HG03469 (cell line): ENCODE measurements around the gene PIP4K2A.

Experiments
- ATAC-seq: cut with Tn5 transposase; IDR thresholded peaks from one replicate; pipeline ENCODE4 v1.9.1; 2021; ENCODE audit warnings: mild to moderate bottlenecking, moderate library complexity, moderate number of reproducible peaks; ENCODE audit not compliant: unreplicated experiment

PIP4K2A gene

DNA sequence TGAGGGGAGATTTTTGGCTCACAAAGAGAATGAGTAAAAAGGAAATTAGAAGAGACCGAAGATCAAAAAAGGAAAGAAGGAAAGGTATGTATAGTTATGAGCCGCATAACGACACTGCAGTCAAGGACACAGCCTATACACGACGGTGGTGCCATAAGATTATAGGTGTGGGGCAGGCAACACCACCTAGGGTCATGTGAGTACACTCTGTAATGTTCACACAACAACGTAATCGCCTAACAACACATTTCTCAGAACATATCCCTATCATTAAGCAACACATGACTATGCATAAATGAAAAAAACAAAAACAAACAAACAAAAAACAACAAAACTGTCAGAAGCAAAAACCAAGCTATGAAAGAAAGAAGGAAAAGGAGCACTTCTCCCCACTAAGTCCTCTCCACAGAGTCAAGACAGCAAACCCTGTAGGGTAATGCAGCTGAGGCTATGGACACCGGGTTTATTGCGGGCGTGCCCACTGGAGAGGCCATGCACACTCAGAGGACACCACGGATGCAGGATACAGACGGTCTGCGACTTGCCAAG is 45.1 kb downstream of the PIP4K2A start:
- no peak for ATAC-seq

DNA sequence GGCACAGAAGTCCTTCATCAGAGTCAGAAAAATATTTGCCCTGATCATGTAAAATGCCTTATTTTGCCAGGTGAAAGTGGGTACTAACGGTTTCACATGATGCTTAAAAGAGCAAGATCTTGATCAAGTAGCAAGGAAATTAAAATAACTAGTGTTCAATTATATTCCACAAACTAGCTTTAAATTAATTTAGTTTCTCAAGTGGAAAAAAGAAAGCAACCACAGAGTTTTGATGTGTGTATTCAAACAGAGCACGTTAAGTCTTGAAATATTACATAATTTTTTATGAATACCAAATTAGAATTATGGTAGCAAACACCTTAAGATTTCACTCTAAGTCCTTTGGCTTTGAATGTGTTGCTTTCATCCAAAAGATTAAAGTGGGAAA is 47.3 kb downstream of the PIP4K2A start:
- ATAC-seq: no peak

DNA sequence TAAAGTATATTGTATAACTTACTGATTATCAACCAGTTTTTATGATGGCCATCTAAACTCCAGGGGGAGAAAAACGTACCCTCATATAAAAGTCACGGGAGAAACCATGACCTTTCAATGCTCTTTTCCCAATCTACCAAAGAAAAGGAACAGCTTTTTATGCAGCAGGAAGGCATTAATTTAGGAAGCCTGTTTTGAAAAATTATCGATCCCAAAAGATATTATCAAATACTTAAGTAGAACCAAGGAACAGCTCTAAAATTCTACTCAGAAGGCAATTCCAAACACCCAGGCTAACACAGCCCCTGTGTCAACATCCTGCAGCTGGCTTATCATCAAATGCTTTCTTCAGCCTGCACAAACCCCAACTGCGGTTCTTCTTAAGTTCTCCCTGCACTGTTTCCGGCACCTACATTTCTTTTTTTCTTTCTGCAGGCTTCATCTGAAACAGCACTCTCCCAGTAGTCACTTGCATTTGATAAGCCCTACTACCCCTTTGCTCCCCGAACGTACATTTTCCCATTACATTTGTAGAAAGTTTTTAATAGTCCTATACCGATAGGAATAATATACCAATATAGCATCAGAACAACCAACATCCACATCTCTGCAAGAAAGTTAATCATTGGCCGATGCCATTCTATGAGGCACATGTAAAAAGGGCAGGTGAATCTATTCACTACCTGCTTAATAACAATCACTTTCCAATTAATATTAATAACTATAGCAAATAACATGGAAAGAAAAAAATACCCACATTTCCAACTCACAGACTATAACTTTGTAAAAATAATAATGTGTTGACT is 47.9 kb downstream of the PIP4K2A start:
- ATAC-seq: no peak

DNA sequence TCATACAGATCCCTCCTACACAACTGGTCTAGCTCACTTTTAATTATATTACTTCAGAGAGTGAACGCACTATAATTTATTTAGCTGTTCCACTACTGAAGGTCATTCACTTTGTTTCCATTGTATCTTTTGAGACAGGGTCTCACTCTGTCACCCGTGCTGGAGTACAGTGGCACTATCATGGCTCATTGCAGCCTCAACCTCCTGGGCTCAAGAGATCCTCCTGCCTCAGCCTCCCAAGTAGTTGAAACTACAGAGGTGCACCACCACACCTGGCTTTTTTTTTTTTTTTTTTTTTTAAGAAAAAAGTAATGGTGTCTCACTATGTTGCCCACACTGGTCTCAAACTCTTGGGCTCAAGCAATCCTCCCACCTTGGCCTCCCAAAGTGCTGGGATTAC is 49.0 kb downstream of the PIP4K2A start:
- ATAC-seq: no peak

DNA sequence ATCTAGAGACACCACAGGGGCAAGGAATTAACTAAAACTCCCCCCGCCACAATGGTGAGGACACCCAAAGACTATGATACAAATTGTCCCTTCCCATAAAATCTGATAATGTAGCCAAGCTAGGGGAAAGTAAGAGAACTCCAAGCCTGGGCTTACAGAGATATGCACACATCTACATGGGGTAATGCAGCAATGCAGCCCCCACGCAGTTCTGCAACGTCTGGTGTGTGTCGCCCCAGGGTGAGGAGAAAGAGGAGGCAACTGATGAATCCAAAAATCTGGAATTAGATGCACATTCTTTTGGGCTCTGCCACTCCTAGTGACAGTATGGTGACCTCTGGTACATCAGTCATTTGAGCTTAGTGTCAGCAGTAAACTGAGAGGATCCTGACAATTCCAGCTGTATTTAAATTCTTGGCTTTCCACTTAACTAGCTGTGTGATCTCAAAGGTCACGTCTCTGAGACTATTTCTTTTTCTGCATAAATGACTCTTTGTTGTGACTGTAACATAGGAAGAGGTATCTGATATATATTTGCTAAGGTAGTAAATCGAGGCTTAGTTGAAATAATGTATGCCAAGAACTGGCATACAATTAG is 51.5 kb downstream of the PIP4K2A start:
- ATAC-seq: no peak

DNA sequence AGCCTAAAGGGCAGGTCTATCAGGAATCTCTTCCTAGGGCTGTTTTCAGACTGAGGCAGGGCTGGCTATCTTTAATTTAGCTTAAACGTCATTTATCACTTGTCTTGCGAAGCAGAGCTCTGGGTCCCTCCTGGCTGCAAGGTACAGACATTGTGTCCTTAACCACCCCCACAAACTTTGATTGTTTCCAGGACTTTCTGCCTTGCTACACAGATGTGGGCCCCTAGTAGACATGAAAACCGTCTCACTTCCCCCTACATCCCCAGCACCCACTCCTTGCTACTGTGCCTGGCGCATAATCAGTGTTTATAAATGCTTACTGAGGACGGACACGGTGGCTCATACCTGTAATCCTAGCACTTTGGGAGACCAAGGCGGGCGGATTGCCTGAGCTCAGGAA is 54.5 kb downstream of the PIP4K2A start:
- ATAC-seq: no peak

DNA sequence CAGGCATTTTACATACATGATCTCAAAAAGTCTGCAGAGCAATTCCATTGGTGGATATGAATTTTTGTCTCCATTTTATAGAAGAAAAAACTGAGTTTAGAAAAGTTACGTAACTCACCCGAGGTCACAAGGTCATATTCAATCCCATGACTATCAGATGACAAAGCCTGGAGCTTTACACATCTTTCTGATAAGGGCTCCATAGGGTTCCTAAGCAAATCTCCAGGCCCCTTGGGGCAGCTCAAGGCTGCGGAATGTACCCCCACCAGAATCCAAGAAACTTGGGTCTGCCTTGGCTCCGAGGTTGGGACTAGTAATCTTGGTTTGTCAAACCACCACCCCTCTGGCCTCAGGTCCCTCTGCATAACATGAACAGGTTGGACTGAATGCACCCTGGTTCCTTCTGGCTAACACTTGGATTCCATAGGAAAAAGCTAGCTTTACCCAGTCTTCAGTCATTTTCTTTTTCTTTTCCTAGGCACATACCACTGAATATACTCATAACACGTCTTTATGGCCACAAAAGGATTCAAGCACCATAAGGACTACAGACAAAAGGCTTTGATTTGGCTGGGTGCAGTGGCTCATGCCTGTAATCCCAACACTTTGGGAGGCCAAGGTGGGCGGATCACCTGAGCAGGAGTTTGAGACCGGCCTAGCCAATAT is 55.5 kb downstream of the PIP4K2A start:
- no peak for ATAC-seq

DNA sequence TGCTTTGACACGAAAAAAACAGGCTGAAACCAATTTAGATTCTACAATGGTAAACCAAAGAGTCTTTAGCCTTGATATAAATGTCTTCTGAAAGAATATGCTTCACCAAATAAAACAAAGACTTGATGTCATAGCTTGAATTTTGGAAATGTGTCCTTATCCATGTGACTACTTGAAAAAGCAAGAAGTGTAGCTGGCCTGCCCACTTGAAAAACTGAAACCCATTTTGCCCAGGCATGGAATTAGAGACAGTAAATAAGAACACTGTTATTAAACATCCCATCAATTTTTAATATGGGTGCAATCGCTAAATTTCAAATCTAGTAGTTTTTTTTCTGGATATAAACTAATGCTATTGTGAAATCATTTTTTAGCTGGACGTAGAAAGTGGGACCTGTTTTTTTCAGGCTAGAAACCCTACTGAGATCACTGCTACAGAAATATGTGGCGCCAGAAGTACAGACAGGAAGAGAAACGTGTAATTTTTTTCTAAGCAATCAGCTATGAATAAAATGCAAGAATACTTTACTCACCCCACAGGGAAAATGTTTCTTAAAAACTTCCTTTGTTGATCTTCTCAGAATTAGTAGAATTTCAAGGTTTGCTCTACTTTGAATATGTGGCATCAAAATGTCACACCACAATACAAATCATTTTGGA is 56.7 kb downstream of the PIP4K2A start:
- no peak for ATAC-seq

DNA sequence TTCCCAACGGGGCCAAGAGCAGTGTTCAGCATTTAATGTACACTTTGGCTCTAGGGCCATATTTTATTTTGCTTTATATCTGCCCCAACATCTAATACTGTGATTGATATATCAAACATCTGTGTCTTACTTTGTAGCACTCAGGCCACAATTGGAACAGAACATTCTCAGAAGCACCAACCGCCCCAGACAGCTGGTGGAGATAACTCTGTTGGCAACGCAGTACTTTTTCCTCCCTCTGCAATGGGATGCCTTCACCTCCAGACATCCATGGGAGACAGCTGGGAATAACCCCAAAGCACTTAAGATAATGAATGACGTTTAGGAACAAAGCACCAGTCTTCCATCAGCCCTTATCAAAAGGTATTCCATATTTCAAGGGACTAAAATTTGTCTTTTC is 57.4 kb downstream of the PIP4K2A start:
- no peak for ATAC-seq

DNA sequence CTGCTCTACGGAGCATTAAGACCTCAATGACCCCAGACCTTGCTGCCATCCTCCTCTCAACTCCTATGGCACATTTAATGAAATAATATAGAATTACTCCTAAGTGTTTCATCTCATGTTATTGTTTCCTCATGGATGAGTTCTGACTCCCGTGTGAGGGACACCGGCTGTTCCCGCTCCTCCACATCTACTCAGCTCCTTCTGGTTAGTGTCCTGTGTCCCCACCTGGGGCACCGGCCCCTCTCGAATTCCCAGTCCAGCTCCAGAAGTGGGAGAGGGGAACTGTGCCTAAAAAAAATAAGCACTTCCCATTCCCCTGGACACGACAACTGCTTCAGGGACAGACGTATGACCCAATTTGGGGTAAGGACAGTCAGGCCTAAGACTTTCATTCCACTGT is 58.3 kb downstream of the PIP4K2A start:
- ATAC-seq: no peak

DNA sequence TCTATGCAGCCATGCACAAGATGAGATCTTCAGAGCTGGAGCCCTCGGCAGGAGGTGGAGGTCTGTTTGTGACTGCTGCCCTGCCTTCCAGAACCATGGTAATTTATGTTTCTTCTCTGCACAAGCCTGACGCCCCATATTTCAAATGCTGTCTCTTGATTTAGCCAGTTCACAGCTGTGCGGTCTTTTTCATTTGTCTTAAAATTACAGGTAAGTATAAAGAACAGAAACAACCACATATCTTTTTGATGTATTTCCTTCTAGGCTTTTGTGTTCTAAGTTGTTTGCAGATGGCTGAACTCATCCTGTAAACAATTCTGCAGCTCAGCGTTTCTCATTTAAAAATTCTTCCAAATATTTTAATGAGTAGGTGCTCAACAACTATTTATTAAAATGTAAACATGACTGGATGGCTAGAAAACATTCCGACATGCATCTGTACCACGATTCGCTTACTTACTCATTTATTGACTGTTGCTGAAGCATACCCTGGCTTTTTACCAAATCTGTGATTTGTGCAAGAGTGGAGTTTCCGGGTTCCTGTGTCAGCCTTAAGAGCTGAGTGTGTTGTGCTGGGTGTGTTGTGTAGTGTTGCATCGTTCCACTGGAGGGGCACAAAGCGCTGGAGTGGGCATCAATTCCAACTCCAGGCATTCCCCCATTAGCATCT is 58.9 kb downstream of the PIP4K2A start:
- ATAC-seq: peak; percentile 40

DNA sequence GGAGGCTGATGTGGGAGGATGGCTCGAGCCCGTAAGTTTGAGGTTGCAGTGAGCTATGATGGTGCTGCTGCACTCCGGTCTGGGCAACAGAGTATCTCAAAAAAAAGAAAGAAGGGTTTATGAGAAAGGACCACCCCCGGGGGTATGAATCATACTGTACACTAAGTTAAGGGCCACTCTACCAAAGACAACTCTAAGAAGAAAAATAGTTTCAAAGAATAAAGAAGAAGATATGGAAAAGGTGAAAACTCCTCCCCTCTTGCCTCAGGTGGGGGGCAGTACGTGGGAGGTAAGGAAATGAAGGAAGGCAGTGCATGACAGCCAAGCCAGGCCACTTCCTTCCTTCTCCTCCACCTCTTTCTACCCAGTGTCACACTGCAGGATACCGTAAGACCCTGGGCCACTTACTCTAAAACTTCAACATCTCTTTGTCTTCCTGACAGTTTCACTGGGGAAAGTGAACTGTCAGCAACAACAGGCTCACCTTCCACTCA is 61.3 kb downstream of the PIP4K2A start:
- no peak for ATAC-seq

DNA sequence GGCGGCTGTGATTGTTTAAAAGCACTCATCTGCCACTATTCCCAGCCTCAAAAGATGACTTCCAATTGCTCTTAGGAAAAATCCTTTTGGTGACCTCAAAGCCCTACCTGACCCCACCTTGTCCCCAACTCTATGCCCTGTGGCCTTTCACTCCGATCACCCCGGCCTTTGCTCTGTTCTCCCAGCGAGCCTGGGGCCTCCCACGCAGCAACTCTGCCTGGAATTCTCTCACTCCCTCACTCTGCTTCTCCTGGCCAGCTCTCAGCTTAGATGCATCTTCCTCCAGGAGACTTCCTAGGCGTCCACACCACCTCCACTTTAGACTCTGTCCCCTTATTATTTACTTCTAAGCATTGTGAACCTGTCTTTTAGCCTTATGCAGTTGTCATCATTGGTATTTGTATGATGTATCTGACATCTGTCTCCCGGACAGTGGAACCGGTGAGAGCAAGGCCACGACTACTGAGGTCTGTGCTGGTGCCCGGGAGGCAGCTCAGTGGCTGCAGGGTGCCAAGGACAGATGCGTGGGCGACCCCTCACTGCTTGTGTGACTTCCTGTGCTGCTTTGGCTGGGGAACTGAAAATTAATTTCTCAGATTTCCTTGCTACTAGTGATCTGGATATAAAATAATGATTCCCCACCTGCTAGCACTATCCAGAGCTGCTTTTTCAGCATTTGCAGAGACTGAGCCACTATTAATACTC is 63.0 kb downstream of the PIP4K2A start:
- peak; percentile 38 for ATAC-seq

DNA sequence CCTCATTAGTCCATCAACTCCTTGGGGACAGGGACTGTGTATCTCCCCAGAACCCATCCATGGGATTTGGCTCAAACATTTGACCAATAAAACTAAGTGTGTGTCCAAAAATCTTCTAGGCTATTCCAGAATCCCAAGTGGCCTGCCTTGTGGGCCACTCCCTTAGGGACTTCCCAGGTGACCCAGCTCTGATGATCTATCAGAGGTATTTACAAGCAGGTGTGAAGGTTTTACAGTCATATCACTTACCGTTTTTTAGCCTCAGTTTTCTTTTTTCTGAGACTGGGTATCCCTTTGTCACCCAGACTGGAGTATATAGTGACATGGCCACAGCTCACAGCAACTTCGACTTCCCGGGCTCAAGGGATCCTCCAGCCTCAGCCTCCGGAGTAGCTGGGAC is 64.4 kb downstream of the PIP4K2A start:
- ATAC-seq: no peak

DNA sequence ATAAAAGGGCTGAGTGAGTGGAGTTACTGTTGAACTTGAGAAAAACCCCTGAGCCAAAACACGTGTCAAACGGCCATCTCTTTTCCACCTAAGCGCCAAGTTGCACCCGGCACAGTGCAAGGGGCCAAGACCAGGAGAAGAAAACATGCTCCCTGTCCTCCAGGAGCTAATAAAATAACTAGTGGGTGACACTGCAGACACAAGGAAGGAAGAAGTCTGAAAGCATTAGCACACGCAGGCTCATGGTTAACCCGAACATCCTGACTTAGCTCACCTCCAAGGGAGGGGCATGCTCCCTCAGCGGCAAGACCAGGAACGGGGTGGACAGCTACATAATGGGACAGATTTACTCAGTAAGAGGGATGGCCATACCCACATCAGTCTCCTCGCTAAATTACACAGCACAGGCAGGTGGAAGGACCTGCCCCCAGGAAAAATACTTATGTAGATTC is 65.0 kb downstream of the PIP4K2A start:
- no peak for ATAC-seq

DNA sequence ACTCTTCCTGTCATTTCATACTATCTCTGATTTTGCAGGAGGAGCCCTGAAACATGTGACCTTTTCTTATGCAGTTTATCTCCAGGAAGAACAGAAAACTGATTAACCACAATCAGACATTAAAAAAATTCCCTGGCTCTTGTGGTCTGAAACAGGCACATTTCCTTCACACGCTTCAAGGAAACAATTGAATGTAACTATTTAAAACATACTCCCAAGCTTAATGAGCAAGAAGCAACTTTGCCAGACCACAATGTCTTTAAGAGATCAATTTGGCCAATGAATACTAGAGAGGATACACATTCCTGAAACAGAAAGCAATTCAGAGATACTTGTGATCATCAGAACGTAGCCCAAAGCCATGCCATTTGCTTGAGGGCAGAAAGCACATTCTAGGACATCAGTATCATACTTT is 65.8 kb downstream of the PIP4K2A start:
- ATAC-seq: no peak

DNA sequence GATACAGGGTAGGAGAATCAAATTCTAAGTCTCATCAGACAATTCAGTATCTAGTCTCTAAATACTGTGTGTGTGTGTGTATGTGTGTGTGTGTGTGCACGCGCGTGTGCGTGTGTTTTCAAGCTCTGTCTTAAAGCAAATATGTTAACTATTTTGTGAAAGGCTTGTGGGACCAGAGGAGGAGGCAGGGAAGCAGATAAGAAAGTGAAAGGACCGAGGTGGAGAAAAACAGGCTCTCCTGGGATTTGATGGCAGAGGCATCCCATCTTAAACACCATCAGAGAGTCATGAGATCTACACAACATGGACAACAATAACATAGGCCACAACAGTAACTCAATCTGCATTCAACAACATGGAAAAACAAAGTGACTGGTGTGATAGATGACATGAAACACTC is 67.1 kb downstream of the PIP4K2A start:
- no peak for ATAC-seq

DNA sequence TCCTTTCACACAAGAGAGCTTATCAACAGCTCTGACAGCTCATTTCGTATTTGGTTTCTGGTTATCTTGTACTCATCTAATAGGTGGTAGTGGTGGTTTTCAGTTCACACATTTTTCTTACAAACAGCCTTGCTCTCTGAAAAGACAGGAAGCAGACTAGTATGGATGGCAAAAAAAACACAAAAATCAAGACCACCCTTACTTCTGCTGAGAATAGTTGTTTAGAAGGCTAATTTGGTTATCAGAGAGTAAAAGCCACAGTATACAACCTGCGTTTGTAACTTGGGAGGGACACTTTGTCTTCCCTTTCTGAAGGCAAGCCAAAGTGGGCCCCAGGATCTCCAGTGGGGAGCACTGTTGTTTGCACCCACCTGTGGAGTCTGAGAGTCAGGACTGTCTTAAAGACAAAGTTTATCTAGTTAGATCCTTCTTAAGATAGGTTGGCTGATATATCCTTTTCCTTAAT is 68.0 kb downstream of the PIP4K2A start:
- peak; percentile 38 for ATAC-seq

DNA sequence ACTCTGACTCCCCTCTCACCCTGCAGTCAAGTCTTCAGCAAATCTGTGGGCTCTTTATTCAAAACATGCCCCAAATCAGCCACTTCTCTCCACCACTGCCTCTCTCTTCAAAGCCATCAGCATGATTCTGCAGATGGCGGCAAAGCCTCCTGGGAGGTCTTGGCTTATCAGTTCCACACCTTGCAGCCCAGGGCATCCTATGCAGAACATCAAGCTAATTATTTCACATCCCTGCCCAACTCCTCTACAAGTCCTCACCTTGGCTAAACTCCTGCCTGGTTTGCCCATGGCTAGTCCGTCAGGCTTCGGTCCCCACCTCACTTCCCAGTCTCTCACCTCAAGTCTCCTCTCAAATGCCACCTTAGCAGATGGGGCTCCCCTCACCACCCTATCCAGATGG is 70.2 kb downstream of the PIP4K2A start:
- ATAC-seq: no peak

DNA sequence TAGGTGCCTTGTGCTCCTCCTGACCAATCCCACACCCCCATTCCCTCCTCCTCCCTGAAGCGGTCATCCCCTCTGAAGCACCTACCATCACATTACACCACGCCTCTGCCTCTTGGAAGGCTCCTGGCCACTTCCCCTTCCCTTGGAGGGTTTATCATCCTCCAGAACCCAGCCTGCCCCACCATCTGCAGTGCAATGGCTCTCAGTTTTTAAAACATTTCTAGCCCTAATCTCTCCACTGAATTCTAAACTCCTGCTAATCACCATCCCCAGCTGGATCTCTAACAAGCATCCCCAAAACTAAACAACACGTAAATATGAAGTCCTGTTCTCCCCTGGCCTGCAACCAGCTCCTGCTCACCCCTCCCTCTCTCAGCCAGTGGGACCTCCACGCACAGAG is 70.6 kb downstream of the PIP4K2A start:
- no peak for ATAC-seq
